ENCODE data around the gene CCDC59. TPM values are rescaled to one million over a fixed set of nuclear protein-coding genes. Genes with fewer than 3 reads are reported as not detected.
"Not testable (repeated sequence)": the region's sequence is repeated elsewhere in the genome, so short reads cannot be mapped to it uniquely, and the experiment has no call there.

CCDC59 gene
- total RNA-seq, 6 experiments from 2014 or later: 9.1 to 22.9 (median 12.1) TPM

GRCh38 chr12:82363990-82364389 is 5.8 kb upstream of the CCDC59 start:
- no peak for TF ChIP-seq POLR2A (IDR thresholded peaks at IDR 0.05)
- TF ChIP-seq, protein P1, sequence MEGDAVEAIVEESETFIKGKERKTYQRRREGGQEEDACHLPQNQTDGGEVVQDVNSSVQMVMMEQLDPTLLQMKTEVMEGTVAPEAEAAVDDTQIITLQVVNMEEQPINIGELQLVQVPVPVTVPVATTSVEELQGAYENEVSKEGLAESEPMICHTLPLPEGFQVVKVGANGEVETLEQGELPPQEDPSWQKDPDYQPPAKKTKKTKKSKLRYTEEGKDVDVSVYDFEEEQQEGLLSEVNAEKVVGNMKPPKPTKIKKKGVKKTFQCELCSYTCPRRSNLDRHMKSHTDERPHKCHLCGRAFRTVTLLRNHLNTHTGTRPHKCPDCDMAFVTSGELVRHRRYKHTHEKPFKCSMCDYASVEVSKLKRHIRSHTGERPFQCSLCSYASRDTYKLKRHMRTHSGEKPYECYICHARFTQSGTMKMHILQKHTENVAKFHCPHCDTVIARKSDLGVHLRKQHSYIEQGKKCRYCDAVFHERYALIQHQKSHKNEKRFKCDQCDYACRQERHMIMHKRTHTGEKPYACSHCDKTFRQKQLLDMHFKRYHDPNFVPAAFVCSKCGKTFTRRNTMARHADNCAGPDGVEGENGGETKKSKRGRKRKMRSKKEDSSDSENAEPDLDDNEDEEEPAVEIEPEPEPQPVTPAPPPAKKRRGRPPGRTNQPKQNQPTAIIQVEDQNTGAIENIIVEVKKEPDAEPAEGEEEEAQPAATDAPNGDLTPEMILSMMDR (IDR thresholded peaks at IDR 0.05): no peak
- Histone ChIP-seq H3K9me3 (no peaks in the 10 kb centered on the region), H3K4me1 (peaks cover 0 to 11% (median 9%) of the 10 kb centered on the region in 4 donors), H3K27me3 (no peaks in the 10 kb centered on the region), H3K36me3 (no peaks in the 10 kb centered on the region), H3K4me3 (no peak overlapping the region), H3K27ac (no peak overlapping the region)
- 88% methylated on average over 3 of the region's 4 CpGs for WGBS (ENCODE audit: insufficient coverage, low coverage, low lambda C conversion rate, missing lambda C conversion rate)
- ATAC-seq (no peak), DNase-seq (no peak)
- intact Hi-C loops (cut with DNase I): no loop called here

DNA sequence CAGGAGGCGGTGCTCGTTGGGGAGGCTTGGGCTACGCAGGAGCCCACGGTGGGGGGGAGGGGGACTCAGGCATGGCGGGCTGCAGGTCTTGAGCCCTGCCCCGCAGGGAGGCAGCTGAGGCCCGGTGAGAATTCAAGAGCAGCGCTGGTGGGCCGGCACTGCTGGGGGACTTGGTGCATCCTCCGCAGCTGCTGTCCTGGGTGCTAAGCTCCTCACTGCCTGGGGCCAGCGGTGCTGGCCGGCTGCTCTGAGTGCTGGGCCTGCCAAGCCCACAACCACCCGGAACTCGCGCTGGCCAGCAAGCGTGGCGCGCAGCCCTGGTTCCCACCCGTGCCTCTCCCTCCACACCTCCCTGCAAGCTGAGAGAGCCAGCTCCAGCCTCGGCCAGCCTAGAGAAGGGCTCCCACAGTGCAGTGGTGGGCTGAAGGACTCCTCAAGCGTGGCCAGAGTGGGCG is 3.3 kb upstream of the CCDC59 start:
- no CpG with 5 or more reads among the region's 22 CpGs for WGBS (ENCODE audit: insufficient coverage, low coverage, low lambda C conversion rate, missing lambda C conversion rate)
- no peaks in the 10 kb centered on the region for H3K9me3 ChIP-seq
- ATAC-seq (no peak), DNase-seq (no peak)
- TF ChIP-seq, protein P1 (IDR thresholded peaks at IDR 0.05): no peak
- TF ChIP-seq POLR2A (IDR thresholded peaks at IDR 0.05): no peak
- no peak overlapping the region for H3K27ac ChIP-seq
- no peaks in the 10 kb centered on the region for H3K27me3 ChIP-seq
- no peak overlapping the region for H3K4me3 ChIP-seq
- no peaks in the 10 kb centered on the region for H3K36me3 ChIP-seq
- intact Hi-C loops (cut with DNase I): no loop called here
- peaks cover 0 to 22% (median 13%) of the 10 kb centered on the region in 4 donors for H3K4me1 ChIP-seq

DNA sequence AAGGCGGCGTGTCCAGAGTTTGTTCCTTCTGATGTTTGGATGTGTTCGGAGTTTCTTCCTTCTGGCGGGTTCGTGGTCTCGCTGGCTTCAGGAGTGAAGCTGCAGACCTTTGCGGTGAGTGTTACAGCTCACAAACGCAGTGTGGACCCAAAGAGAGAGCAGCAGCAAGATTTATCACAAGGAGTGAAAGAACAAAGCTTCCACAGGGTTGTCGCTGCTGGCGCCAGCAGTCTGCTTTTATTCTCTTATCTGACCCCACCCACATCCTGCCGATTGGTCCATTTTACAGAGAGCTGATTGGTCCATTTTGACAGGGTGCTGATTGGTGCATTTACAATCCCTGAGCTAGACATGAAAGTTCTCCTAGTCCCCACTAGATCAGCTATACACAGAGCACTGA is 2.6 kb upstream of the CCDC59 start:
- H3K9me3 ChIP-seq; H3K27ac ChIP-seq; H3K4me3 ChIP-seq; DNase-seq; H3K36me3 ChIP-seq; H3K27me3 ChIP-seq; ATAC-seq; intact Hi-C loops (cut with DNase I): not testable (repeated sequence)
- H3K4me1 ChIP-seq: peaks cover 0 to 27% (median 16%) of the 10 kb centered on the region in 4 donors
- no CpG with 5 or more reads among the region's 11 CpGs for WGBS (ENCODE audit: insufficient coverage, low coverage, low lambda C conversion rate, missing lambda C conversion rate)

DNA sequence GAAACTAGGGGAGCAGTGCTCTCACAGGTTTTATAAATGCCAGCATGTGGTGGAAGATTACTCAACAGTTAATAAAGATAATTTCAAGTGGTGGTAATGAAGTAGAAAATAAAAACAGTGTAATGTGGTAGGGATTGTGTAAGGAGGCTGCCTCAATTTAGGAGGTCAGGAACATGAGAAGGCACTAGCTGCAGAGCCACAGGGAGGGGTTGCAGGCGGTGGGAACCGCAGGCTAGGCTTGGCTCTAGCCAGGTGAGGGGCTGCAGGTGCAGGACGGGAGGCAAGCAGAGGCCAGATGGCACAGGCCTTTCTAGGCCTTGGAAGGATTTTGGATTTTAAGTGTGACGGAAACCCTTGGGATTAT is 910 bp upstream of the CCDC59 start:
- peak in 2 of 3 donors; percentile 22 to 43 for DNase-seq
- TF ChIP-seq POLR2A (IDR thresholded peaks at IDR 0.05): no peak
- TF ChIP-seq, protein P1 (IDR thresholded peaks at IDR 0.05): no peak
- Histone ChIP-seq H3K27me3 (no peaks in the 10 kb centered on the region), H3K4me1 (peaks cover 0 to 27% (median 16%) of the 10 kb centered on the region in 4 donors), H3K27ac (peak overlapping the region; percentile 10 to 96 (median 95)), H3K4me3 (peak overlapping the region; percentile 60 to 84 (median 78)), H3K36me3 (peaks cover 0 to 16% (median 0%) of the 10 kb centered on the region in 4 donors), H3K9me3 (no peaks in the 10 kb centered on the region)
- intact Hi-C loops (cut with DNase I): no loop called here
- 12% methylated on average over 4 of the region's 4 CpGs for WGBS (ENCODE audit: insufficient coverage, low coverage, low lambda C conversion rate, missing lambda C conversion rate)
- ATAC-seq: no peak

- Histone ChIP-seq H3K9me3 (no peaks in the 10 kb centered on the region), H3K4me1 (peaks cover 0 to 27% (median 16%) of the 10 kb centered on the region in 4 donors), H3K27me3 (no peaks in the 10 kb centered on the region), H3K27ac (peak overlapping the region; percentile 95 to 99 (median 96)), H3K4me3 (peak overlapping the region; percentile 60 to 84 (median 78)), H3K36me3 (peaks cover 0 to 26% (median 4%) of the 10 kb centered on the region in 4 donors)
- no peak for DNase-seq
- intact Hi-C loops (cut with DNase I): no loop called here
- ATAC-seq: peak in 1 of 4 donors; percentile 1
- TF ChIP-seq POLR2A (IDR thresholded peaks at IDR 0.05): no peak
- TF ChIP-seq, protein P1 (IDR thresholded peaks at IDR 0.05): no peak
- under 1% methylated on average over 10 of the region's 10 CpGs for WGBS (ENCODE audit: insufficient coverage, low coverage, low lambda C conversion rate, missing lambda C conversion rate)
Observed at GRCh38 chr12:82357845-82358199, 365 bp downstream of the CCDC59 start.
